Thyroid gland (tissue), 4 donors: ENCODE measurements around the gene CR2. TPM values are rescaled to one million over a fixed set of nuclear protein-coding genes. Genes with fewer than 3 reads are reported as not detected.
"Not testable (repeated sequence)": the region's sequence is repeated elsewhere in the genome, so short reads cannot be mapped to it uniquely, and the experiment has no call there.

Experiments used
- DNase-seq, 2 donors: peaks; one replicate each; pipeline ENCODE4 v3.0.0-alpha.2; 2019
- H3K27ac ChIP-seq, 3 donors: fragments of 200-600 bp; sonication (generic); 1 replicate in 2 of 3; 2 replicates in 1 of 3; pipeline ENCODE4 v1.5.1; 2016 to 2019; ENCODE audit warnings: mild to moderate bottlenecking in 1 of 3, moderate library complexity in 1 of 3
- H3K27me3 ChIP-seq: fragments of 200-600 bp; sonication (generic); one replicate; pipeline ENCODE4 v1.5.1; 2019
- H3K36me3 ChIP-seq, 2 donors: fragments of 200-600 bp; sonication (generic); one replicate each; pipeline ENCODE4 v1.5.1; 2016 to 2019
- H3K4me1 ChIP-seq, 2 donors: fragments of 200-600 bp; sonication (generic); one replicate each; pipeline ENCODE4 v1.5.1; 2017 to 2019
- H3K4me3 ChIP-seq, 3 donors: fragments of 200-600 bp; sonication (generic); replicated peaks in 1 of 3; 1 replicate in 2 of 3; 2 replicates in 1 of 3; pipeline ENCODE4 v1.5.1; 2016; ENCODE audit warnings: mild to moderate bottlenecking in 1 of 3
- H3K9me3 ChIP-seq: fragments of 200-600 bp; sonication (generic); one replicate; pipeline ENCODE4 v1.5.1; 2017
- POLR2A ChIP-seq, 2 donors: fragments of 450-650 bp; IDR thresholded peaks; one replicate each; pipeline ENCODE4 v1.6.1; 2017; ENCODE audit warnings: antibody characterized with exemption in 2 of 2, mild to moderate bottlenecking in 2 of 2, moderate library complexity in 1 of 2
- WGBS, 2 donors: methylation state at CpG; one replicate each; pipeline ENCODE4 v1.1.5; 2017; 5-methylcytosine and 5-hydroxymethylcytosine counted together
- intact Hi-C: fragments of 100-400 bp; cut with DNase I; formaldehyde crosslinking; loops from one replicate; pipeline ENCODE4 v1.15.1; 2023
- total RNA-seq, 4 donors: library from RNA; depleted of rRNA; stranded (reverse); fragments of >200 nt; gene quantifications; one replicate each; pipeline ENCODE4 v1.2.3, GENCODE V29; 2016
- TF ChIP-seq, protein P1 (sequence below), 6 experiments: fragments of 200-600 bp in 3 of 6; fragments of 450-650 bp in 3 of 6; sonication (generic) in 3 of 6; IDR thresholded peaks; one replicate each; pipeline ENCODE4 v1.5.1; 2016 to 2019; ENCODE audit warnings: antibody characterized with exemption in 6 of 6, mild to moderate bottlenecking in 2 of 6, inconsistent platforms in 1 of 6, moderate library complexity in 1 of 6

Gene CR2
- total RNA-seq, 4 donors from 2014 or later, result 0.11 to 0.15 TPM; not detected in 2

- Histone ChIP-seq H3K27me3 (no peaks in the 10 kb centered on the region), H3K27ac (no peak overlapping the region), H3K4me1 (no peaks in the 10 kb centered on the region), H3K36me3 (no peaks in the 10 kb centered on the region), H3K4me3 (no peak overlapping the region), H3K9me3 (no peaks in the 10 kb centered on the region)
- TF ChIP-seq, protein P1, sequence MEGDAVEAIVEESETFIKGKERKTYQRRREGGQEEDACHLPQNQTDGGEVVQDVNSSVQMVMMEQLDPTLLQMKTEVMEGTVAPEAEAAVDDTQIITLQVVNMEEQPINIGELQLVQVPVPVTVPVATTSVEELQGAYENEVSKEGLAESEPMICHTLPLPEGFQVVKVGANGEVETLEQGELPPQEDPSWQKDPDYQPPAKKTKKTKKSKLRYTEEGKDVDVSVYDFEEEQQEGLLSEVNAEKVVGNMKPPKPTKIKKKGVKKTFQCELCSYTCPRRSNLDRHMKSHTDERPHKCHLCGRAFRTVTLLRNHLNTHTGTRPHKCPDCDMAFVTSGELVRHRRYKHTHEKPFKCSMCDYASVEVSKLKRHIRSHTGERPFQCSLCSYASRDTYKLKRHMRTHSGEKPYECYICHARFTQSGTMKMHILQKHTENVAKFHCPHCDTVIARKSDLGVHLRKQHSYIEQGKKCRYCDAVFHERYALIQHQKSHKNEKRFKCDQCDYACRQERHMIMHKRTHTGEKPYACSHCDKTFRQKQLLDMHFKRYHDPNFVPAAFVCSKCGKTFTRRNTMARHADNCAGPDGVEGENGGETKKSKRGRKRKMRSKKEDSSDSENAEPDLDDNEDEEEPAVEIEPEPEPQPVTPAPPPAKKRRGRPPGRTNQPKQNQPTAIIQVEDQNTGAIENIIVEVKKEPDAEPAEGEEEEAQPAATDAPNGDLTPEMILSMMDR (IDR thresholded peaks at IDR 0.05), result no peak
- TF ChIP-seq POLR2A (IDR thresholded peaks at IDR 0.05), result no peak
- no peak for DNase-seq
- intact Hi-C loops, result no loop called here
- 93 to 95% methylated on average over 1 of the region's 1 CpG for WGBS, 2 donors
Observed at GRCh38 chr1:207474210-207474609, 20.1 kb downstream of the CR2 start.

GRCh38 chr1:207486198-207486597 lies 32.1 kb downstream of the CR2 start:
- H3K4me3 ChIP-seq, result no peak overlapping the region
- H3K9me3 ChIP-seq, result no peaks in the 10 kb centered on the region
- H3K36me3 ChIP-seq, result no peaks in the 10 kb centered on the region
- H3K27me3 ChIP-seq, result no peaks in the 10 kb centered on the region
- no peak for DNase-seq
- no peak for TF ChIP-seq POLR2A (IDR thresholded peaks at IDR 0.05)
- TF ChIP-seq, protein P1 (IDR thresholded peaks at IDR 0.05), result no peak
- H3K27ac ChIP-seq, result no peak overlapping the region
- WGBS, 2 donors, result 91 to 95% methylated on average over 3 of the region's 3 CpGs
- intact Hi-C loops, result no loop called here
- H3K4me1 ChIP-seq, result no peaks in the 10 kb centered on the region

DNA sequence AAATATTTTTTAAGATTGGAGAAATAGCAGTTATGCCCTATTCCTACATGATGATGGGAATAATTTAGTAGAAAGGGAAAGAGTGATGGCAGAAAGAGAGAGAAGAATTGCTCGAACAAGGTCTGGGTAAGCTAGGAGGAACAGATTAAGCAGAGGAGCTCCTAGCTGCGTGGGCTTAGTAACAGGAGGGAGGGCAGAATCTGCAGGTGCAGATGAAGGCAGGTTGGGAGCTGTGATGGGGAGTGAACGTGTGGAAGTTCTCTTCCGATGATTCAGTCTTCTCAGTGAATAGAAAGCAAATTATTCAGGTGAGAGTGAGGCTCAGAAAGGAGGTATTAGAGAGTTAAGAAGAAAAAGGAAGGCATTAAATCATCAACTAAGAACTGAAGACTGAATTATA lies 33.5 kb downstream of the CR2 start:
- H3K27ac ChIP-seq, result no peak overlapping the region
- intact Hi-C loops, result no loop called here
- 79 to 87% methylated on average over 4 of the region's 4 CpGs for WGBS, 2 donors
- no peaks in the 10 kb centered on the region for H3K36me3 ChIP-seq
- no peak for DNase-seq
- TF ChIP-seq POLR2A (IDR thresholded peaks at IDR 0.05), result no peak
- TF ChIP-seq, protein P1 (IDR thresholded peaks at IDR 0.05), result no peak
- H3K27me3 ChIP-seq, result peaks cover 5% of the 10 kb centered on the region
- no peak overlapping the region for H3K4me3 ChIP-seq
- H3K4me1 ChIP-seq, result no peaks in the 10 kb centered on the region
- no peaks in the 10 kb centered on the region for H3K9me3 ChIP-seq

DNA sequence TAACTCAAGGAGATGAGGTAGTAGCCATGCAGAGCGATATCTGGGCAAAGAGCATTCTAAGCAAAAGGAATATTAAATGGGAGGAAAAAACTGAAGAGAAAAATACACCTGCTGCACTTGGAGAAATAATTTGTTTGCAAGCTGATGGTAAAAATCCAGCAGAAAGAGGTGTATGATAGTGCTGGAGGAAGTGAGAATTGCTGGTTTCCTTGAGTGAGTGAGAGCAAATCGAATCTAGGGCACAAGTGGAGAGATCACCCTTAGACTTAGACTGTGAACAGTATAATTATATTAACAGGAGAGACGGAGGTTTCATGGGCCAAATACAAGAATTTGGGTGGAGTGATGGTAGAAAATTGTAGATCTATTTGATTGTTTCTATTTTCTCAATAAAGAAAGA lies 39.1 kb downstream of the CR2 start:
- intact Hi-C loops, result no loop called here
- no peak for DNase-seq
- H3K4me3 ChIP-seq, result no peak overlapping the region
- H3K4me1 ChIP-seq, result peaks cover 0 to 5% of the 10 kb centered on the region in 2 donors
- TF ChIP-seq, protein P1 (IDR thresholded peaks at IDR 0.05), result no peak
- TF ChIP-seq POLR2A (IDR thresholded peaks at IDR 0.05), result no peak
- peaks cover 14% of the 10 kb centered on the region for H3K27me3 ChIP-seq
- WGBS, 2 donors, result 86% methylated on average over 3 of the region's 3 CpGs
- no peak overlapping the region for H3K27ac ChIP-seq
- no peaks in the 10 kb centered on the region for H3K36me3 ChIP-seq
- no peaks in the 10 kb centered on the region for H3K9me3 ChIP-seq

- TF ChIP-seq, protein P1 (IDR thresholded peaks at IDR 0.05), result no peak
- no peak for TF ChIP-seq POLR2A (IDR thresholded peaks at IDR 0.05)
- intact Hi-C loops, result no loop called here
- H3K36me3 ChIP-seq, result no peaks in the 10 kb centered on the region
- 84 to 91% methylated on average over 1 of the region's 1 CpG for WGBS, 2 donors
- no peak for DNase-seq
- no peak overlapping the region for H3K27ac ChIP-seq
- H3K9me3 ChIP-seq, result no peaks in the 10 kb centered on the region
- H3K4me3 ChIP-seq, result no peak overlapping the region
- peaks cover 0 to 5% of the 10 kb centered on the region in 2 donors for H3K4me1 ChIP-seq
- peaks cover 14% of the 10 kb centered on the region for H3K27me3 ChIP-seq
Observed at GRCh38 chr1:207494171-207494570, 40.0 kb downstream of the CR2 start.

DNA sequence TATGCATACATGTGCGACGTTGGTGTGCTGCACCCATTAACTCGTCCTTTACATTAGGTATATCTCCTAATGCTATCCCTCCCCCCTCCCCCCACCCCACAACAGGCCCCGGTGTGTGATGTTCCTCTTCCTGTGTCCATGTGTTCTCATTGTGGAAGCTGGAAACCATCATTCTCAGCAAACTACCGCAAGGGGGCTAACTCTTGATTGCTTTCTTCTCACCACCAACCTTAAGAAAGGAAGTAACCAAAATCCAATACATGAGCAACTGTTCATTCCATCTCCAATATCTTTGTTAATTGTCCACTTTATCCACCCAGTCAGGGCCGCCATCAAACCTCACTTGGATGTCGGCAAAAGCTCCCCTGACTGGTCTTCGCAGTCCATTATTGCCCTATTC lies 41.2 kb downstream of the CR2 start:
- H3K36me3 ChIP-seq, intact Hi-C loops, DNase-seq, H3K27ac ChIP-seq, H3K4me1 ChIP-seq, H3K9me3 ChIP-seq, H3K4me3 ChIP-seq: not testable (repeated sequence)
- WGBS, 2 donors, result 84 to 89% methylated on average over 8 of the region's 8 CpGs
- H3K27me3 ChIP-seq, result peaks cover 14% of the 10 kb centered on the region
